Fibroblast of lung (primary cell): ENCODE measurements around the gene ABCA13.

Experiments
- EZH2 ChIP-seq: IDR thresholded peaks from 2 replicates; pipeline ENCODE4 v1.5.1; 2012; ENCODE audit warnings: low read length, control low read depth, mild to moderate bottlenecking; ENCODE audit errors: missing control alignments
- TF ChIP-seq, protein P1 (sequence below), 2 donors: IDR thresholded peaks in 1 of 2; conservative IDR thresholded peaks in 1 of 2; 1 replicate in 1 of 2; 2 replicates in 1 of 2; pipeline ENCODE4 v1.5.1; 2011 to 2012; ENCODE audit warnings: low read length in 2 of 2, control low read depth in 1 of 2, inconsistent platforms in 1 of 2, low read depth in 1 of 2, mild to moderate bottlenecking in 1 of 2

DNA sequence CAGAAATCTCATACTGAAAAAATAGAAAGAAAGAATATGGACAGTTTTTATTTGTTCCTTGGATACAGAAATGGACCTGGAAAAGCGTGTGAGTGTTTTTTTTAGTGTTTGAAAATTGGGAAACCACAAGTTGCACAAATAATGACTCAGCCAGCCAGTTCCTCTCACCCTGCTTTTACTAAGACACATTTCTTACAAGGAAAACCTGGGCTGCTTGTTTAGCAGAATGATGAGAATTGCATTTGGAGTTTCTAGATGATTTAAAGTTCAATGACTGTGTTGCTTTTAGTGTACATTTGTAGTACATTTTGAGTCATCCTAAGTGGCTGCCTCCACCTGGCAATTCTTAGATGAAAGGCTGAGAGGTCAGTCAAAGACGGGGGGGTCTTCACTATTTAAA is 218.7 kb downstream of the ABCA13 start:
- TF ChIP-seq EZH2: no peak
- TF ChIP-seq, protein P1, sequence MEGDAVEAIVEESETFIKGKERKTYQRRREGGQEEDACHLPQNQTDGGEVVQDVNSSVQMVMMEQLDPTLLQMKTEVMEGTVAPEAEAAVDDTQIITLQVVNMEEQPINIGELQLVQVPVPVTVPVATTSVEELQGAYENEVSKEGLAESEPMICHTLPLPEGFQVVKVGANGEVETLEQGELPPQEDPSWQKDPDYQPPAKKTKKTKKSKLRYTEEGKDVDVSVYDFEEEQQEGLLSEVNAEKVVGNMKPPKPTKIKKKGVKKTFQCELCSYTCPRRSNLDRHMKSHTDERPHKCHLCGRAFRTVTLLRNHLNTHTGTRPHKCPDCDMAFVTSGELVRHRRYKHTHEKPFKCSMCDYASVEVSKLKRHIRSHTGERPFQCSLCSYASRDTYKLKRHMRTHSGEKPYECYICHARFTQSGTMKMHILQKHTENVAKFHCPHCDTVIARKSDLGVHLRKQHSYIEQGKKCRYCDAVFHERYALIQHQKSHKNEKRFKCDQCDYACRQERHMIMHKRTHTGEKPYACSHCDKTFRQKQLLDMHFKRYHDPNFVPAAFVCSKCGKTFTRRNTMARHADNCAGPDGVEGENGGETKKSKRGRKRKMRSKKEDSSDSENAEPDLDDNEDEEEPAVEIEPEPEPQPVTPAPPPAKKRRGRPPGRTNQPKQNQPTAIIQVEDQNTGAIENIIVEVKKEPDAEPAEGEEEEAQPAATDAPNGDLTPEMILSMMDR (conservative IDR thresholded peaks at IDR 0.05 in 1 of 2, IDR thresholded peaks at IDR 0.05 in 1 of 2; ENCODE audit: low read depth in 1 of 2, low read length in 2 of 2): no peak
